GM21717 (cell line): ENCODE measurements around the gene MFSD8.
"Not testable (repeated sequence)": the region's sequence is repeated elsewhere in the genome, so short reads cannot be mapped to it uniquely, and the experiment has no call there.

Source experiments
- ATAC-seq: cut with Tn5 transposase; IDR thresholded peaks from one replicate; pipeline ENCODE4 v1.9.1; 2021; ENCODE audit warnings: mild to moderate bottlenecking, moderate library complexity; ENCODE audit not compliant: unreplicated experiment

The MFSD8 gene

GRCh38 chr4:127965062-127965802 is at the start of gene MFSD8, which contains the start of gene ABHD18:
MFSD8 (minus strand) TSS chr4:127965173; CDS start chr4:127965133, 40 bp downstream.
ABHD18 (plus strand) TSS chr4:127965406; CDS start chr4:127982956, 17,550 bp downstream.
- ATAC-seq: peak; percentile 97

- no peak for ATAC-seq
Observed at GRCh38 chr4:128009428-128009827, 44.5 kb upstream of the MFSD8 start.

- ATAC-seq: no peak
Observed at GRCh38 chr4:128006592-128006991, 41.6 kb upstream of the MFSD8 start.

- peak; percentile 100 for ATAC-seq
Observed at GRCh38 chr4:127997534-127998388, 32.8 kb upstream of the MFSD8 start.

- ATAC-seq: not testable (repeated sequence)
Observed at GRCh38 chr4:127996521-127996920, 31.5 kb upstream of the MFSD8 start.

- ATAC-seq: no peak
Observed at GRCh38 chr4:127995776-127996175, 30.8 kb upstream of the MFSD8 start.

GRCh38 chr4:127993151-127993550 is 28.2 kb upstream of the MFSD8 start:
- ATAC-seq: no peak

- no peak for ATAC-seq
Observed at GRCh38 chr4:127988638-127989037, 23.7 kb upstream of the MFSD8 start.

- ATAC-seq: no peak
Observed at GRCh38 chr4:127985989-127986388, 21.0 kb upstream of the MFSD8 start.

GRCh38 chr4:127982445-127982844 is 17.5 kb upstream of the MFSD8 start:
- no peak for ATAC-seq

- ATAC-seq: no peak
Observed at GRCh38 chr4:127978930-127979329, 14.0 kb upstream of the MFSD8 start.

- ATAC-seq: no peak
Observed at GRCh38 chr4:127975121-127975770, 10.3 kb upstream of the MFSD8 start.

- ATAC-seq: not testable (repeated sequence)
Observed at GRCh38 chr4:127970925-127971324, 6.0 kb upstream of the MFSD8 start.

GRCh38 chr4:127968586-127968985 is 3.6 kb upstream of the MFSD8 start:
- ATAC-seq: no peak

- no peak for ATAC-seq
Observed at GRCh38 chr4:127967141-127967775, 2.3 kb upstream of the MFSD8 start.

GRCh38 chr4:127965803-127966175 is 816 bp upstream of the MFSD8 start:
- ATAC-seq: peak; percentile 40

GRCh38 chr4:127964426-127965061 is 429 bp downstream of the MFSD8 start:
- ATAC-seq: peak; percentile 25

- ATAC-seq: not testable (repeated sequence)
Observed at GRCh38 chr4:127963633-127964398, 1.2 kb downstream of the MFSD8 start.

- ATAC-seq: no peak
Observed at GRCh38 chr4:127959794-127960193, 5.2 kb downstream of the MFSD8 start.

GRCh38 chr4:127957105-127957504 is 7.9 kb downstream of the MFSD8 start:
- no peak for ATAC-seq
